Measurements from ENCODE around the gene MYO16. TPM values are rescaled to one million over a fixed set of nuclear protein-coding genes. Genes with fewer than 3 reads are reported as not detected.

The MYO16 gene
- total RNA-seq, 1 donor from 2014 or later, result 0.49 TPM

DNA sequence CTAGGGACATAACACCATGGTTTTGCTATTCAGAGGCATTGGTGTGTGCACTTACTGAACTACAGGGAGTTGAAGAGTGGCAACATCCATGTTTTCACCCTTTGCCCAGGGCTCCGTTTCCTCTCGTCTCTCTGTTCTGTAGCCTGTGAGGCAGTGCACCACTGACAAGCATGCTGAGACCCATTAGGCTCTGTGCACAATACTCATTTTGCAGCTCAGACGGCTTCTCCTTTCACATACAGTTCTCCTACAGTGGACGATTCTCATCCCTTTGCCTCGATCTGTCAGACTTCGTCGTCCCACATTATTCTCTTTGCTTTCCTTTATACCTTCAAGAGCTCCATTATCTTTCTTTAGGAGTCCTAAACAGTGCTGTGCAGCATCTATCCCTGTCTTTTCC is 403.7 kb downstream of the MYO16 start:
- DNase-seq (ENCODE audit: extremely low spot score in 2 of 2), result no peak
- Histone ChIP-seq H3K9me3 (no peaks in the 10 kb centered on the region), H3K27me3 (no peaks in the 10 kb centered on the region), H3K4me1 (no peaks in the 10 kb centered on the region), H3K4me3 (no peak overlapping the region), H3K36me3 (no peaks in the 10 kb centered on the region), H3K27ac (no peak overlapping the region)
- intact Hi-C loops (cut with DNase I), result no loop called here
- TF ChIP-seq, protein P1, sequence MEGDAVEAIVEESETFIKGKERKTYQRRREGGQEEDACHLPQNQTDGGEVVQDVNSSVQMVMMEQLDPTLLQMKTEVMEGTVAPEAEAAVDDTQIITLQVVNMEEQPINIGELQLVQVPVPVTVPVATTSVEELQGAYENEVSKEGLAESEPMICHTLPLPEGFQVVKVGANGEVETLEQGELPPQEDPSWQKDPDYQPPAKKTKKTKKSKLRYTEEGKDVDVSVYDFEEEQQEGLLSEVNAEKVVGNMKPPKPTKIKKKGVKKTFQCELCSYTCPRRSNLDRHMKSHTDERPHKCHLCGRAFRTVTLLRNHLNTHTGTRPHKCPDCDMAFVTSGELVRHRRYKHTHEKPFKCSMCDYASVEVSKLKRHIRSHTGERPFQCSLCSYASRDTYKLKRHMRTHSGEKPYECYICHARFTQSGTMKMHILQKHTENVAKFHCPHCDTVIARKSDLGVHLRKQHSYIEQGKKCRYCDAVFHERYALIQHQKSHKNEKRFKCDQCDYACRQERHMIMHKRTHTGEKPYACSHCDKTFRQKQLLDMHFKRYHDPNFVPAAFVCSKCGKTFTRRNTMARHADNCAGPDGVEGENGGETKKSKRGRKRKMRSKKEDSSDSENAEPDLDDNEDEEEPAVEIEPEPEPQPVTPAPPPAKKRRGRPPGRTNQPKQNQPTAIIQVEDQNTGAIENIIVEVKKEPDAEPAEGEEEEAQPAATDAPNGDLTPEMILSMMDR (IDR thresholded peaks at IDR 0.05), result no peak

DNA sequence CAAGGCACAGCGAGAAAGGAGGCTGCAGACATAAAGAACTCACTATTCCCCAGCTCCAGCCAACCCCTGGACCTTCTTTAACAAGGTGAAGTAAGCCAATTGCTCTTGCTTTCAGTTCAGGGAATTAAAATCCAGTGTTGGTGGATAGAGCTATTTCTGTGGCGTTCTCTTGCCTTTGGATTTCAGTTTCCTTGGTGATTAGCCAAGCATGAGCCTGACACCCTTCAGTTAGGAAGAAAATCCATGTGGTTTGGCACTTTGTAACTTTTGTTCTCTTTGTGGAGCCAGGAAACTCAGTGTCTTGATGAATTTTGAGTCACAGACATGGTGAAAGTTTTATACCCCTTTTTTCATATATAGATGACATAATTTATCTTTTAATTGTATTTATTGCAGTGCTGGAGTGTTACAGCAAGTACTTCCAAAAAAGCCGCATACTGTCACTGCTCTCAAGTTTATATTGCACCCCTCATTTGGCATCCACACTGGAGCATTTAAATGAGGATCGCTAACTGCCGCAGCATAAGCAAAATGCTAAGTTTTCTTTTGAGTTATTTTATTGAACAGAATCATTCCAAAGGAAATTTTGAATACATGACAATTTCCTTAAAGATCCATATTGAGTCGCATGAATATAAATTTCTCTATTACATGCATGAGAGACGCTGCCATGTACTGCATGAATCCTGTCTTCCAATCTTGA is 406.8 kb downstream of the MYO16 start:
- Histone ChIP-seq H3K4me1 (no peaks in the 10 kb centered on the region), H3K27ac (no peak overlapping the region), H3K4me3 (no peak overlapping the region), H3K27me3 (no peaks in the 10 kb centered on the region), H3K36me3 (no peaks in the 10 kb centered on the region), H3K9me3 (no peaks in the 10 kb centered on the region)
- TF ChIP-seq, protein P1 (IDR thresholded peaks at IDR 0.05), result no peak
- TF ChIP-seq POLR2AphosphoS5 (IDR thresholded peaks at IDR 0.05; ENCODE audit: insufficient read depth in 1 of 2, low read depth in 1 of 2) (no peak), POLR2A (IDR thresholded peaks at IDR 0.05) (no peak)
- intact Hi-C loops (cut with DNase I), result no loop called here
- DNase-seq (ENCODE audit: extremely low spot score in 2 of 2), result no peak

DNA sequence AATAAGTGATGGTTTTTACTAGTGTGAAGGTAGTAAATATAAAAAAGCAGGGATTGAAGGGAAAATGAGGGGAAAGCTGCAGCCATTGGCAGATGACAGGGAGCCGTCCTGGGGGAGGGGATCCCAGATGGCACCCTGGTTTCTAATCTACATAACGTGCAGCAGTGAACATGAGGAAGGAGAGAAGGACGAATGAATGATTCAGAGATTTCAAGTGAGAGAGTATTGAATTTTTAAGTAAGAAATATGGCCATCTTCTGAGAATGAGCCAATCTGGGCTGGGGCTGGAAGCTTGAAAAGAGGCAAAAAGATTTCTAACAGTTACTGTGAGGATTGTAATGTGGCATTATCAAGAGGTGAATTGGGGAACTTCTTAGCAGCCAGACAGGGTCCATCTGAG is 414.2 kb downstream of the MYO16 start:
- no peak for DNase-seq (ENCODE audit: extremely low spot score in 2 of 2)
- no peak for TF ChIP-seq POLR2AphosphoS5 (IDR thresholded peaks at IDR 0.05; ENCODE audit: insufficient read depth in 1 of 2, low read depth in 1 of 2)
- TF ChIP-seq, protein P1 (IDR thresholded peaks at IDR 0.05), result no peak
- no peak for TF ChIP-seq POLR2A (IDR thresholded peaks at IDR 0.05)
- H3K9me3 ChIP-seq, result no peaks in the 10 kb centered on the region
- H3K27ac ChIP-seq, result no peak overlapping the region
- H3K4me1 ChIP-seq, result no peaks in the 10 kb centered on the region
- H3K36me3 ChIP-seq, result no peaks in the 10 kb centered on the region
- H3K4me3 ChIP-seq, result no peak overlapping the region
- no peaks in the 10 kb centered on the region for H3K27me3 ChIP-seq
- intact Hi-C loops (cut with DNase I), result no loop called here

DNA sequence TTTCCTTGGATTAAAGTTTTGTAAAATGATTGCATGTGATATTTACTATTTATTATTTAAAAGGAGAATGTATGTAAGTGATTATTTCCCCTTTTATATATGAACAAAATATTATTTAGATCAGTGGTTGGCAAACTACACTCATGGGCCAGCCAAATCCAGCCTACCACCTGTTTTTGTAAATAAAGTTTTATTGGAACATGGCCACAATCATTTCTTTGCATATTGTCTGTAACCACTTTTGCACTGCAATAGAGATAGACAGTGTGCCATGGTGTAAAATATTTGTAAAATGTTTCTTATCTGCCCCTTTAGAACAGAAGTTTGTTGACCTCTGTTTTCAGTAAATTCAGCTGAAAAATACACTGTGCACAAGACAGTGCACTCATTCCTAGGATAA is 426.4 kb downstream of the MYO16 start:
- H3K9me3 ChIP-seq, result no peaks in the 10 kb centered on the region
- no peaks in the 10 kb centered on the region for H3K36me3 ChIP-seq
- intact Hi-C loops (cut with DNase I), result no loop called here
- DNase-seq (ENCODE audit: extremely low spot score in 2 of 2), result no peak
- no peaks in the 10 kb centered on the region for H3K27me3 ChIP-seq
- H3K27ac ChIP-seq, result no peak overlapping the region
- no peak overlapping the region for H3K4me3 ChIP-seq
- TF ChIP-seq POLR2AphosphoS5 (IDR thresholded peaks at IDR 0.05; ENCODE audit: insufficient read depth in 1 of 2, low read depth in 1 of 2) (no peak), POLR2A (IDR thresholded peaks at IDR 0.05) (no peak)
- TF ChIP-seq, protein P1 (IDR thresholded peaks at IDR 0.05), result no peak
- no peaks in the 10 kb centered on the region for H3K4me1 ChIP-seq

DNA sequence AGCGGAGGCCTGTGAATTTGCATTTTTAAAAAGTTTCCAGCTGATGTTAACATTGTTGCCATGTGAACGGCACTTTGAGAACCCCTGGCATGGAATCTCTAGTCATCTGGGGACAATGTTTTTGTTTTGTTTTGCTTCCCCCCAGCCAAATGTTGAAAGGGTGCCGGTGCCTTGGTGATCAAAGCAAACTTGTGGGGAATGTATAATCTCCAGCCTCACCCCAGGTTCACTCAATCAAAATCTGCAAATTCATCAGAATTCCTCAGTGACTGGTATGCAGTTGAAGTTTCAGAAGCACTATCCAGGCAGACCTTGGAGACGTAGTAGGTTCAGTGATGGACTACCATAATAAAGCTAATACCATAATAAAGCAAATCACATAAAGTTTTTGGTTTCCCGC is 428.7 kb downstream of the MYO16 start:
- Histone ChIP-seq H3K27me3 (no peaks in the 10 kb centered on the region), H3K9me3 (no peaks in the 10 kb centered on the region), H3K36me3 (no peaks in the 10 kb centered on the region), H3K4me1 (no peaks in the 10 kb centered on the region), H3K4me3 (no peak overlapping the region), H3K27ac (no peak overlapping the region)
- DNase-seq (ENCODE audit: extremely low spot score in 2 of 2), result no peak
- intact Hi-C loops (cut with DNase I), result no loop called here
- no peak for TF ChIP-seq POLR2A (IDR thresholded peaks at IDR 0.05)
- TF ChIP-seq, protein P1 (IDR thresholded peaks at IDR 0.05), result no peak
